Prostate gland (tissue), 2 donors: ENCODE measurements around the gene VPS54. TPM values are rescaled to one million over a fixed set of nuclear protein-coding genes. Genes with fewer than 3 reads are reported as not detected.

Experiments used
- DNase-seq: peaks from one replicate; pipeline ENCODE4 v3.0.0-alpha.2; 2019; ENCODE audit warnings: low spot score
- H3K27ac ChIP-seq, 2 donors: fragments of 200-600 bp; sonication (generic); 2 replicates each; pipeline ENCODE4 v1.5.1; 2017 to 2019
- H3K27me3 ChIP-seq: fragments of 200-600 bp; sonication (generic); replicated peaks from 2 replicates; pipeline ENCODE4 v1.5.1; 2019; ENCODE audit not compliant: insufficient read depth
- H3K36me3 ChIP-seq, 2 donors: fragments of 200-600 bp; sonication (generic); 1 replicate in 1 of 2; 2 replicates in 1 of 2; pipeline versions ENCODE4 v1.5.1 to v1.8.1; 2017 to 2019
- H3K4me1 ChIP-seq: fragments of 200-600 bp; sonication (generic); replicated peaks from 2 replicates; pipeline ENCODE4 v1.5.1; 2019
- H3K4me3 ChIP-seq, 2 donors: fragments of 200-600 bp; sonication (generic); 2 replicates each; pipeline ENCODE4 v1.5.1; 2017 to 2019
- H3K9me3 ChIP-seq: fragments of 200-600 bp; sonication (generic); 2 replicates; pipeline ENCODE4 v1.5.1; 2017
- CTCF ChIP-seq, 4 experiments: fragments of 200-600 bp in 2 of 4; fragments of 450-650 bp in 2 of 4; sonication (generic) in 2 of 4; IDR thresholded peaks; 1 replicate in 3 of 4; 2 replicates in 1 of 4; pipeline ENCODE4 v1.5.1; 2016 to 2019; ENCODE audit warnings: antibody characterized with exemption in 4 of 4, mild to moderate bottlenecking in 2 of 4, moderate library complexity in 2 of 4
- POLR2A ChIP-seq: fragments of 450-650 bp; IDR thresholded peaks from one replicate; pipeline ENCODE4 v1.6.1; 2016; ENCODE audit warnings: antibody characterized with exemption, mild to moderate bottlenecking
- POLR2AphosphoS5 ChIP-seq: sonication (generic); formaldehyde crosslinking; IDR thresholded peaks from one replicate; pipeline ENCODE4 v1.6.1; 2017; ENCODE audit warnings: antibody characterized with exemption
- WGBS: methylation state at CpG from one replicate; pipeline ENCODE4 v1.1.5; 2018; 5-methylcytosine and 5-hydroxymethylcytosine counted together
- intact Hi-C: fragments of 100-400 bp; cut with DNase I; formaldehyde crosslinking; loops from one replicate; pipeline ENCODE4 v1.14.2; 2022
- total RNA-seq, 2 donors: library from RNA; depleted of rRNA; stranded (reverse); fragments of >200 nt; gene quantifications; one replicate each; pipeline ENCODE4 v1.1.0, GENCODE V29; 2016

The VPS54 gene
- total RNA-seq, 2 donors from 2014 or later, result 33.5 to 41.1 TPM

DNA sequence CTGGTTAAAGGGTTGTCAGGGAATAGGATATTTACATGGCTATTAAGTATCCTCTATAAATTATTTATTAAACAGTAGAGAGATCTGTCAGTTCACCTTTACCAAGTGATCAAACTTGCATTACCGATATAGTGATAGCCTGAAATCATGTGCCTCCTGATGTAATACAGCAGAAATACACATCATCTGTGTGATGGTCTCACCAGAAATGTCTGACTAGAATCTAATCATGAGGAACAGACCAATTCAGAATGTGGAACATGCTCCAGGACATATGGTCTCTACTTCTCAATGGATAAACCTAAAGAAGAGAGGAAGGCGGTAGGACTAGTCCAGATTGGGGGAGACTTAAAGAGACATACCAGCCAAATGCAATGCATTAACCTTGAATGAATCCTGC is 6.2 kb downstream of the VPS54 start:
- intact Hi-C loops, result no loop called here
- H3K27me3 ChIP-seq, result no peaks in the 10 kb centered on the region
- no peaks in the 10 kb centered on the region for H3K36me3 ChIP-seq
- no peaks in the 10 kb centered on the region for H3K4me1 ChIP-seq
- 92% methylated on average over 2 of the region's 2 CpGs for WGBS
- H3K9me3 ChIP-seq, result no peaks in the 10 kb centered on the region
- H3K27ac ChIP-seq, result no peak overlapping the region
- no peak for DNase-seq
- H3K4me3 ChIP-seq, result no peak overlapping the region
- TF ChIP-seq CTCF (IDR thresholded peaks at IDR 0.05), result no peak

DNA sequence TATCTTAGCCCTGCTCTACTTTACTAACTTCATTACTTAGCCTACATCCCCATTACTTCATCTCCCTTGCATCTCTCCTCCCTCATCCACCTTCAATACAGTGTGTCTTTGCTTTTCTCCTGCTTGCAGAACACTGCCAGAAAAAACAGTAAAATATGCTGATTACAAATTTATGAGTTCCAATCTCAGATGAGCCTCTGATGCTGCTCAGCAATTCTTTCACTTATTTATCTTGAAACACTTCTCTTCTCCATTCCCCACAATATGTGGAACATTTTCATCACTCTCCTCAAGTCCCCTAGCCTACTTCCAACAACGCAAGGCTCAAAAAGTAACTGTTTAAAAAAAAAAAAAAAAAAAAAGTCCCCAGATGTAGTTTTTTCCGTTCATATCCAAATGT is 7.1 kb downstream of the VPS54 start:
- Histone ChIP-seq H3K4me3 (no peak overlapping the region), H3K36me3 (no peaks in the 10 kb centered on the region), H3K4me1 (no peaks in the 10 kb centered on the region), H3K9me3 (no peaks in the 10 kb centered on the region), H3K27me3 (no peaks in the 10 kb centered on the region), H3K27ac (no peak overlapping the region)
- TF ChIP-seq POLR2AphosphoS5 (no peak), POLR2A (no peak), CTCF (IDR thresholded peaks at IDR 0.05) (no peak)
- intact Hi-C loops, result no loop called here
- no peak for DNase-seq
- 62% methylated on average over 2 of the region's 2 CpGs for WGBS

GRCh38 chr2:64008434-64009009 is 10.7 kb downstream of the VPS54 start:
- intact Hi-C loops, result no loop called here

DNA sequence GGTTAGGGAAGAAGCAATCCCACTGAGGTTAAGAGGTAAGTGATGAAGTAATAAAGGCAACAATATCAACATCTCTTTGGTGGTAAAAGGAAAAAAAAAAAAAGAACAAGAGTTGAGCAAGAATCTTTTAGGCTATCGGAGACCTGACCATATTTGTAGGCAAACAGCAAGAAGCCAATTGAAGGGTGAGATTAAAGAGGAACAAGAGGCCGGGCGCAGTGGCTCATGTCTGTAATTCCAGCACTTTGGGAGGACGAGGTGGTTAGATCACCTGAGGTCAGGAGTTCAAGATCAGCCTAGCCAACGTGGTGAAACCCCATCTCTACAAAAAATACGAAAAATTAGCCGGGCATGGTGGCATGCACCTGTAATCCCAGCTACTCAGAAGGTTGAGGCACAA is 11.3 kb downstream of the VPS54 start:
- WGBS, result 94% methylated on average over 7 of the region's 7 CpGs
- H3K27me3 ChIP-seq, result no peaks in the 10 kb centered on the region
- intact Hi-C loops, result no loop called here
- H3K4me3 ChIP-seq, result no peak overlapping the region
- no peaks in the 10 kb centered on the region for H3K9me3 ChIP-seq
- no peak overlapping the region for H3K27ac ChIP-seq
- H3K4me1 ChIP-seq, result no peaks in the 10 kb centered on the region
- TF ChIP-seq POLR2AphosphoS5 (no peak), POLR2A (no peak), CTCF (IDR thresholded peaks at IDR 0.05) (no peak)
- no peaks in the 10 kb centered on the region for H3K36me3 ChIP-seq
- DNase-seq, result no peak

More at GRCh38 chr2:64008434-64009009, 10.7 kb downstream of the VPS54 start:
- H3K36me3 ChIP-seq, result no peaks in the 10 kb centered on the region
- WGBS, result 95% methylated on average over 4 of the region's 4 CpGs
- no peak overlapping the region for H3K27ac ChIP-seq
- no peaks in the 10 kb centered on the region for H3K4me1 ChIP-seq
- no peak overlapping the region for H3K4me3 ChIP-seq
- no peaks in the 10 kb centered on the region for H3K9me3 ChIP-seq
- TF ChIP-seq POLR2AphosphoS5 (no peak), CTCF (IDR thresholded peaks at IDR 0.05) (no peak), POLR2A (no peak)
- DNase-seq, result no peak
- H3K27me3 ChIP-seq, result no peaks in the 10 kb centered on the region

- intact Hi-C loops, result no loop called here
- Histone ChIP-seq H3K9me3 (no peaks in the 10 kb centered on the region), H3K27me3 (no peaks in the 10 kb centered on the region), H3K27ac (no peak overlapping the region), H3K4me1 (no peaks in the 10 kb centered on the region), H3K4me3 (no peak overlapping the region), H3K36me3 (no peaks in the 10 kb centered on the region)
- no peak for DNase-seq
- TF ChIP-seq POLR2AphosphoS5 (no peak), POLR2A (no peak), CTCF (IDR thresholded peaks at IDR 0.05) (no peak)
- WGBS, result 95% methylated on average over 2 of the region's 2 CpGs
These were observed 13.4 kb downstream of the VPS54 start for GRCh38 chr2:64005707-64006356.
